Dermis microvascular lymphatic vessel endothelial cell (primary cell): ENCODE results near the gene PMM2. TPM values are rescaled to one million over a fixed set of nuclear protein-coding genes. Genes with fewer than 3 reads are reported as not detected.
A peak's percentile ranks its signal among the peaks of the same experiment; 100 is the strongest.
"Not testable (repeated sequence)": the region's sequence is repeated elsewhere in the genome, so short reads cannot be mapped to it uniquely, and the experiment has no call there.

ENCODE experiments used
- DNase-seq, 2 donors: peaks; one replicate each; pipeline versions ENCODE4 v3.0.0 to v3.0.0-alpha.2; 2010; ENCODE audit warnings: low read depth in 2 of 2
- total RNA-seq: library from RNA; depleted of rRNA; stranded (reverse); fragments of >200 nt; gene quantifications from 2 replicates; pipeline ENCODE4 v1.2.1, GENCODE V29; 2014

PMM2 gene
- total RNA-seq, 1 donor from 2014 or later, result 13.5 TPM

- no peak for DNase-seq
Observed at GRCh38 chr16:8818504-8819270, 21.0 kb downstream of the PMM2 start.

- DNase-seq, result no peak
Observed at GRCh38 chr16:8819411-8820034, 21.9 kb downstream of the PMM2 start.

DNA sequence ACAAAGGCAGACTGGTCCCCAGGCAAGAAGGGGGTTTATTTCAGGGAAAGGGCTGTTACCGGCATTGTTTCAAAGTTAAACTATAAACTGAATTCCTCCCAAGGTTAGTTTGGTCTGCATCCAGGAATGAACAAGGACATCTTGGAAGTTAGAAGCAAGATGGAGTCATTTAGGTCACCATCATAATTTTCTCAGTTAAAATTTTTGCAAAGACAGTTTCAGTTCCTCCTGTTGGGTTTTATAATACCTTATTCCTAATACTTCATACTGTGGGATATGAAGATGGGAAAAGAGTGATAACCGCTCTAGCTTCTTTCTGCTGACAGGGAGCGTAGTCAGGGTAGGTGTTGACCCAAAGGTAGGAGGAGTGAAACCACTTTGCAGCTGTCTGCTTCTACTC is 24.8 kb downstream of the PMM2 start:
- DNase-seq, result no peak

- no peak for DNase-seq
Observed at GRCh38 chr16:8826278-8826879, 28.7 kb downstream of the PMM2 start.

GRCh38 chr16:8828541-8829165 is 31.0 kb downstream of the PMM2 start:
- DNase-seq, result peak in 1 of 2 donors; percentile 66

DNA sequence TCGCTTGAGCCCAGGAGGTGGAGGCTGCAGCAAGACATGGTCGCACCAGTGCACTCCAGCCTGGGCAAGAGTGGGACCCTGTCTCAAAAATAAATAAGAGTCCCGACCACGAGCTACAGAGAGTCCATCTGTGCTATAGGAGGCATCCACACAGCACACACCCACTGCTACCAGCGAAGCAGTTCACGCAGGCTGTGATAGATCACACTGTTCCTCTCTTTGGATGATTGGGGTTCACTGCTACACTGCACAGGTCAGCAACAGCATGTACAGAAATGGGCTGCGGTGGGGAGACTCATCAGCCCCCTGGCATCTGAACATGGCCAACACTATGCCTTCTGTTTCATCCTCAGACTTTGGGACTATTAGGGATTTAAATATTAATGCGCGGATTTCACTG is 33.8 kb downstream of the PMM2 start:
- no peak for DNase-seq

DNA sequence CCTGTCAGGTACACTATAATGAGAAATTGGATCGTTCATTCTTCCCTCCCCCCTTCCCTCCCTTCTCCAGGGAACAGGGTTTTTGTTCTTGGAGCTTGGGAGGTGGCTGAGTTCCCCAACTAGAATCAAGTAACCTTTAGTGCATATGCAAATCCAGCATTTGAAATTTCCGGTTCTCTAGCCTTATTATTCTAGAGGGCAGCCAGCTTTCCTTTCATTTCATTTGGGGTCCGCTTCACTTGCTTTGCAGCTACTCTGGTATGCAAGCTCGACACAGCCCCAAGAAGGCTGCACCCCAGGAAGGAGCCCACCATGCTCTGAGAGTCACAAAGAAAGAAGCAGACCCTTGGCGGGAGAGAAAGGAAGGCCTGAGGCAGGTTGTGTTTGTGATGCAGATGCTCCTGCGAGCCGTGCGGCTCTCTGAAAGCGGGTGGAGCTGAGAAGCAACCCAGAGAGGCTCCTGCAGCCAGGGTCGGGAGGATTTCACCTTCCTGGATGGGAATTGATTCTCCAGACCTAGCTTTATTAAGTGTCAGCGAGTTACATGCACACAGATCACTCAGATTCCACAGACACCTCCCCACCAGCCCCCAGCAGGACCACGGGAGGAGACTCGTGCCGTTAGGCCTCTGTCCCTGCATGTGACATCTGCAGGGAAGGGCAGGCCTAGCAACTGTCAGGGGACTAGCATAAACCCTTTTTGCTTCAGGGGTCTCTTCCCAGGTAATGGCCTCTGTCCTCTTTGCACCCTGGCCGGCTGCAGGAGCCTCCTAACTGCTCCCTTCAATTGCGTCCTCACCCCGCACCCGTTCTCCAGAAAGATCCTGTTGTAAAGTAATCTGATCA is 34.5 kb downstream of the PMM2 start:
- no peak for DNase-seq

- no peak for DNase-seq
Observed at GRCh38 chr16:8832717-8833105, 35.1 kb downstream of the PMM2 start.

DNA sequence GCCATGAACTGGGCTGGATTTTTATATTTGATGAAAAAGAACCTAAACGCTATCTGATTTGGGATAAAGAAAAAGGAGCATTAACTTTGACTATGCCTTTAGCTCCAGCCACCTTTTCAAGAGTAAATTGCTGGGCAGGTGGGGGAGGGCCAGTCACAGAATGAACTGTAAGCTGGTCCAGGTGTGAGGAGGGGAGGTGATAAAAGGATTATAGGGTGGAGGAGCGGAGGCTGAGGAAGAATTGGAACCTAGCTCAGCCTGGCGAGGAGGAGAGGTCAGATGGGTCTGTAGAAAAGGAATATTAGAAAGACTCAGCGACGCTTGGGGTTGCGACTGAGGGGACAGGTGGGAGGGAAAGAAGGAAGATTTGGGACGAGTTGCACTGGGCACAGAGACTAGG is 39.2 kb downstream of the PMM2 start:
- not testable (repeated sequence) for DNase-seq

DNA sequence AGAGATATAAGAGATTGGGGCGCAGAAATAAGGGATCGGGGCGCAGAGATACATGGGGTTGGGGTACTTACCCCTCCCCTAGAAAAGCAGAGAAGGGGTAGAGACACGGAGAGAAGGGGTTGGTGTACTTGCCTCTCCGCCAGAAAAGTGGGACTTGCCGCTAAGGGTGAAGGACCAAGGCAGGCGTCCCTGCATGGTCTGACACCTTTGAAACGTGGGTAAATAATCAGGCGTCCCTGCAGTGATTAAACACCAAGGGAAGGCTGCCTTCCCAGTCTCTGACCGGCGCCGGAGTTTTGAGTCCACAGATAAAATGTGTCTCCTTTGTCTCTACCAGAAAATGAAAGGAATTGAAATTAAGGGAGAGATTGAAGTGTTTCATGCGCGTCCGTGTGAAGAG is 40.0 kb downstream of the PMM2 start:
- not testable (repeated sequence) for DNase-seq

DNA sequence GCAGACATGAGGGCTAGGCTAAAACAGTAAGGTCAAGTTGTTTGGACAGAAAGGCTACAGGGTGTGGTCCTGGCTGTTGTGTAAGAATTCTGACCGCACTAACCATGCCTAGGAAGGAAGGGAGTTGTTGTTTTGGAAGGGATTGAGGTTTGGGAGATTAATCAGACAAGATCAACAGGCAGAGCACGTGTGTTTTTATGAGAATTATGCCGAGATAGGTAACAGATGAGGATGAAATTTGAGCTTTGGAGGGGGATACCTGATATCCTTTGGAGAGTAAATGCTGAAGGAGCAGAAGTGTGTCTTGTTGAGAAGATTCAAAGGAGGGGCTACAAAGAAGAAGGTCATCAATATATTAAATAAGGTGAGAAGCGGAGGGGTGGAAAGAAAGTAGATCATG is 44.4 kb downstream of the PMM2 start:
- not testable (repeated sequence) for DNase-seq

- DNase-seq, result not testable (repeated sequence)
Observed at GRCh38 chr16:8843296-8843695, 45.7 kb downstream of the PMM2 start.

GRCh38 chr16:8845699-8846298 is 48.2 kb downstream of the PMM2 start:
- DNase-seq, result no peak

DNA sequence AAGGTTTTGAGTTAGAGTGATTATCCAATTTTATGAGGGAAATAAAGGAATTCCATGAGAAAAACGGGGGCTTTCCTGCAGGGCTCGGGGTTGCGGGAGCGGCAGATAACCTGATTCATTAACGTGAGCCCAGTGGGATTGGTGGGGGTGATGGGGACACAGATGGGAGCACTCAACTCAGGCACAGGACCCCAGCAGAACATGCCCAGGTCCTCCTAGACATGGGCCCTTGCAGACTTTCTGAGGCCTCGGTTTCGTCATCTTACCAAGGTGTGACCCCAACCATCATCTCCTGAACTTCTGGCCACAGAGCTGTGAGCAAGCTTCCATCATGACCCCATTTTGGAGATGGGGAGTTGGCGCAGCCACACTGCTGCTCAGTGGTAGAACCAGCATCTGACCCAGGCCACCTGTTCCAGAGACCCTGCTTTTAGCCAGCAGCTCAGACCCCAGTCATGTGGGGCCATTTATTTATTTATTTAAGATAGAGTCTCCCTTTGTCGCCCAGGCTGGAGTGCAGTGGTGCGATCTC is 48.8 kb downstream of the PMM2 start:
- DNase-seq, result no peak

- no peak for DNase-seq
Observed at GRCh38 chr16:8847145-8847544, 49.5 kb downstream of the PMM2 start.

DNA sequence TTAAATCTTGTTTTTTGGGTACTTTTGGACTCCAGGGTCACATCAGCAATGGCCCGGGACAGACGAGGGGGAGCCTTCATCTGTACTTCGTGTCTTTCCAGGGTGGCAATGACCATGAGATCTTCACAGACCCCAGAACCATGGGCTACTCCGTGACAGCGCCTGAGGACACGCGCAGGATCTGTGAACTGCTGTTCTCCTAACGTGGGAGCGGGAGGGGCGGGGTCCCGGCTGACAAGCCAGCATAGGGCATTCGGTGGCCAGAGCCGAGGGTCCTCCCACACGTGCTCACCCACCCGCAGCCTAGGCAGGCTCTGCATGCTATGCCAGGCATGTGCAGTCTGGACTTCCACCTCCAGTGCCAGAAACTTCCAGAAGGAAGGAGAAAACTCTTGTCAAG is 50.0 kb downstream of the PMM2 start:
- DNase-seq, result no peak

- no peak for DNase-seq
Observed at GRCh38 chr16:8848231-8848938, 50.7 kb downstream of the PMM2 start.

- DNase-seq, result peak in 1 of 2 donors; percentile 59
Observed at GRCh38 chr16:8848939-8849391, 51.3 kb downstream of the PMM2 start.

DNA sequence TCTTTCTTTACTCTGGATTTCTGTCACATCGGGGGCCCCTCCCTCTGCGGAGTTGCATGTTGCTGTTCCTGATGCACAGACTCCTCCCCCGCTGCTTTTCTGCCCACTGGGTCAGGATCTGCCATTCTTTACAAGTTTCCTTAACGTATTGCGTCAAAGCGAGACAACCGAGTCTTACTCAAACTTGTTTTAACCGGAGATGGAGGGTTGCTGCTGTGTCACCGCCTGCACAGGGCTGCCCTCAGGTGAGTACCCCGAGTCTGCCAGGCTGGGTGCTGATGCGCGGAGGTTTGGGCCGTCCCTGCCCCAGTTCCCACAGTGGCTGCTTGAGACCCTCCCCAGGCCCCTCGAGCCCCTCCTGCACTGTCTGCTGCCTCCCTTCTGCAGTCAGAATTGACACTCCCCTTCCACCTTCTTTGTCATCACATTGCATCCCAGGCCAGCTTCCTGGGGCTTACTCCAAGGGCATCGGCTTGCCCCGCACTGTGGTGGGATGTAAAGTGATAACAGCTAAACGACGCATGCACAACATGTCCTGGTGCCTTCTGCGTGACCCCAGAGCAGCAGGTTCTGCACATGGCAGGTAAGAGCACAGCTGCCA is 51.9 kb downstream of the PMM2 start:
- DNase-seq, result peak in 1 of 2 donors; percentile 31
